Measurements from ENCODE around the gene DCAF10. TPM values are rescaled to one million over a fixed set of nuclear protein-coding genes. Genes with fewer than 3 reads are reported as not detected.

Gene DCAF10
- total and polyA plus RNA-seq, 10 of the 15 experiments (the other 5 are each of a cell fraction or from before 2014, with no cell fraction given) = 3.9 to 21.7 (median 9.8) TPM

DNA sequence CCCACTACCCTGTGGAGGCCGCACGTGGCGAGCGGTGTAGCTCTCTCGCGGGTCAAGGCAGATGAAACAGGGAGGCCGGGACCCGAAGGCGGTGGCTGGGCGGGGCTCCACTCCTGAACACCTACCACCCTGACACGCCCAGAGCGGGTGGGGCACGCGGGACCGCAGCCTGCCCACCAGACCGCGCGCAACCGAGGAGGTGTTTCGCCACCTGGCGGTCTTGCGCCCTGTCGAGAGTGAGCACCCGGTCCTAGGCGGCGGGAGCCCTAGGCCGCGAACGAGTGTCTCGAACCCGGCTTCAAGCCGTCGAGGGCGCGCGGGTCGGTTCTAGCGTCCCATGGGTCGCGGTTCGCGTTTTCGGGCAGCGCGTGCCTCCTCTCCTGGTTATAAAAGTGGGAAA is 13.5 kb upstream of the DCAF10 start (continued):
- TF ChIP-seq, protein P1, sequence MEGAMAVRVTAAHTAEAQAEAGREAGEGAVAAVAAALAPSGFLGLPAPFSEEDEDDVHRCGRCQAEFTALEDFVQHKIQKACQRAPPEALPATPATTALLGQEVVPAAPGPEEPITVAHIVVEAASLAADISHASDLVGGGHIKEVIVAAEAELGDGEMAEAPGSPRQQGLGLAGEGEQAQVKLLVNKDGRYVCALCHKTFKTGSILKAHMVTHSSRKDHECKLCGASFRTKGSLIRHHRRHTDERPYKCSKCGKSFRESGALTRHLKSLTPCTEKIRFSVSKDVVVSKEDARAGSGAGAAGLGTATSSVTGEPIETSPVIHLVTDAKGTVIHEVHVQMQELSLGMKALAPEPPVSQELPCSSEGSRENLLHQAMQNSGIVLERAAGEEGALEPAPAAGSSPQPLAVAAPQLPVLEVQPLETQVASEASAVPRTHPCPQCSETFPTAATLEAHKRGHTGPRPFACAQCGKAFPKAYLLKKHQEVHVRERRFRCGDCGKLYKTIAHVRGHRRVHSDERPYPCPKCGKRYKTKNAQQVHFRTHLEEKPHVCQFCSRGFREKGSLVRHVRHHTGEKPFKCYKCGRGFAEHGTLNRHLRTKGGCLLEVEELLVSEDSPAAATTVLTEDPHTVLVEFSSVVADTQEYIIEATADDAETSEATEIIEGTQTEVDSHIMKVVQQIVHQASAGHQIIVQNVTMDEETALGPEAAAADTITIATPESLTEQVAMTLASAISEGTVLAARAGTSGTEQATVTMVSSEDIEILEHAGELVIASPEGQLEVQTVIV (IDR thresholded peaks at IDR 0.05; ENCODE audit: borderline replicate concordance, partially characterized antibody) = no peak
- TF ChIP-seq NFYA (IDR thresholded peaks at IDR 0.05; ENCODE audit: borderline replicate concordance, low read depth, low read length) = no peak
- TF ChIP-seq STAT3 (IDR thresholded peaks at IDR 0.05; ENCODE audit: low read depth, low read length) = no peak
- TF ChIP-seq RBBP5 (conservative IDR thresholded peaks at IDR 0.05) = no peak
- TF ChIP-seq, protein P2, sequence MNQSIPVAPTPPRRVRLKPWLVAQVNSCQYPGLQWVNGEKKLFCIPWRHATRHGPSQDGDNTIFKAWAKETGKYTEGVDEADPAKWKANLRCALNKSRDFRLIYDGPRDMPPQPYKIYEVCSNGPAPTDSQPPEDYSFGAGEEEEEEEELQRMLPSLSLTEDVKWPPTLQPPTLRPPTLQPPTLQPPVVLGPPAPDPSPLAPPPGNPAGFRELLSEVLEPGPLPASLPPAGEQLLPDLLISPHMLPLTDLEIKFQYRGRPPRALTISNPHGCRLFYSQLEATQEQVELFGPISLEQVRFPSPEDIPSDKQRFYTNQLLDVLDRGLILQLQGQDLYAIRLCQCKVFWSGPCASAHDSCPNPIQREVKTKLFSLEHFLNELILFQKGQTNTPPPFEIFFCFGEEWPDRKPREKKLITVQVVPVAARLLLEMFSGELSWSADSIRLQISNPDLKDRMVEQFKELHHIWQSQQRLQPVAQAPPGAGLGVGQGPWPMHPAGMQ (IDR thresholded peaks at IDR 0.05; ENCODE audit: borderline replicate concordance) = no peak
- no peak for TF ChIP-seq ZSCAN29 (IDR thresholded peaks at IDR 0.05)

DNA sequence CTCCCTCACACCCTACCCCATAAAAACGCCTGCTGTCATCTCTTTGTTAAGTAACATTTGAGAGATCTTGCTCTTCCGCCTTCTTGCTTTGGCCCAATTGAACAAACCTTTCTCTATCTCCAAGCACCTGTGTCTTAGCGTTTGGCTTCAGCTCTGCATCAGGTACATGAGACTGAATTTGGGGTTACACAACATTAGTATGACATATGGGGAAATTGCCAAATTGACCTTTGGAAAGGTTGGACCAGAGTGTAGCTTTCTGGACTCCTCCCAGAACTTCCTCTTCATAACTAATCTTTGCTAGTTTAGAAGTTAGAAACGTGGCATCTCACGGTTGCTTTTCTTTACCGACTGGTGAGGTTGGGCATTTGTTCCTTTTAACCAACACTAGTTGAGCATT is 12.3 kb upstream of the DCAF10 start:
- POLR2A ChIA-PET = no interaction called here

More for the DNA sequence above, 12.3 kb upstream of the DCAF10 start:
- H2AFZ ChIP-seq (ENCODE audit: control insufficient read depth, low read depth, low read length) = no peak overlapping the region
- H3K4me1 ChIP-seq (ENCODE audit: control insufficient read depth, insufficient read depth, low read length) = no peaks in the 10 kb centered on the region
- no peak for ATAC-seq
- WGBS (ENCODE audit: insufficient coverage, insufficient replicate concordance, low lambda C conversion rate, missing lambda C conversion rate) = 66% methylated on average over 6 of the region's 6 CpGs
- ChIA-PET SMC1A (ENCODE audit: uncharacterized antibody, unreplicated experiment) (interaction anchor here (1.2 kb wide), 1 partner anchor 9 kb away, joined by 5 read pairs; no protein-coding TSS in a partner anchor), CTCF (no interaction called here), RAD21 (ENCODE audit: unreplicated experiment) (no interaction called here)
- H3K27ac ChIP-seq (ENCODE audit: control insufficient read depth, insufficient read depth) = no peak overlapping the region
- peaks cover 27% of the 10 kb centered on the region for H3K79me2 ChIP-seq (ENCODE audit: control insufficient read depth, insufficient read depth, low read length)
- BruUV-seq (replicated peaks) = no TSS peak
- TF ChIP-seq BRCA1 (IDR thresholded peaks at IDR 0.05; ENCODE audit: low read depth, low read length) (no peak), POLR2AphosphoS2 (IDR thresholded peaks at IDR 0.05; ENCODE audit: low read depth, low read length) (no peak), SPI1 (IDR thresholded peaks at IDR 0.05; ENCODE audit: borderline replicate concordance, insufficient read depth, low read depth, low read length) (no peak), SMAD1 (IDR thresholded peaks at IDR 0.05; ENCODE audit: low read depth, partially characterized antibody) (no peak), ZNF384 (IDR thresholded peaks at IDR 0.05; ENCODE audit: borderline replicate concordance, low read depth, low read length) (no peak), POLR2A (IDR thresholded peaks at IDR 0.05; ENCODE audit: low read depth, low read length) (no peak), YY1 (IDR thresholded peaks at IDR 0.05; ENCODE audit: low read depth, low read length) (no peak), NFYA (IDR thresholded peaks at IDR 0.05; ENCODE audit: borderline replicate concordance, low read depth, low read length) (no peak), NR2C2 (IDR thresholded peaks at IDR 0.05; ENCODE audit: borderline replicate concordance, control insufficient read depth, insufficient read length, low read depth) (no peak)
- TF ChIP-seq, protein P3, sequence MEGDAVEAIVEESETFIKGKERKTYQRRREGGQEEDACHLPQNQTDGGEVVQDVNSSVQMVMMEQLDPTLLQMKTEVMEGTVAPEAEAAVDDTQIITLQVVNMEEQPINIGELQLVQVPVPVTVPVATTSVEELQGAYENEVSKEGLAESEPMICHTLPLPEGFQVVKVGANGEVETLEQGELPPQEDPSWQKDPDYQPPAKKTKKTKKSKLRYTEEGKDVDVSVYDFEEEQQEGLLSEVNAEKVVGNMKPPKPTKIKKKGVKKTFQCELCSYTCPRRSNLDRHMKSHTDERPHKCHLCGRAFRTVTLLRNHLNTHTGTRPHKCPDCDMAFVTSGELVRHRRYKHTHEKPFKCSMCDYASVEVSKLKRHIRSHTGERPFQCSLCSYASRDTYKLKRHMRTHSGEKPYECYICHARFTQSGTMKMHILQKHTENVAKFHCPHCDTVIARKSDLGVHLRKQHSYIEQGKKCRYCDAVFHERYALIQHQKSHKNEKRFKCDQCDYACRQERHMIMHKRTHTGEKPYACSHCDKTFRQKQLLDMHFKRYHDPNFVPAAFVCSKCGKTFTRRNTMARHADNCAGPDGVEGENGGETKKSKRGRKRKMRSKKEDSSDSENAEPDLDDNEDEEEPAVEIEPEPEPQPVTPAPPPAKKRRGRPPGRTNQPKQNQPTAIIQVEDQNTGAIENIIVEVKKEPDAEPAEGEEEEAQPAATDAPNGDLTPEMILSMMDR (IDR thresholded peaks at IDR 0.05 in 2 of 3, conservative IDR thresholded peaks at IDR 0.05 in 1 of 3; ENCODE audit: control insufficient read depth in 2 of 3, extremely low read depth in 1 of 3, insufficient read depth in 1 of 3, low read depth in 3 of 3, low read length in 3 of 3) = no peak
- DNase-seq (ENCODE audit: low read depth, low spot score) = no peak
- in situ Hi-C loops (cut with MboI) (no loop called here), intact Hi-C loops (cut with micrococcal nuclease; ENCODE audit: unreplicated experiment) (loop anchor here (10.0 kb wide), 1 partner anchor 304 kb away; the partner anchor contains the start of gene POLR1E)
- no peak overlapping the region for H3K9ac ChIP-seq (ENCODE audit: control insufficient read depth, insufficient read depth, low read length)
- no peaks in the 10 kb centered on the region for H3K9me3 ChIP-seq (replicated peaks; ENCODE audit: control insufficient read depth, insufficient read depth, low read length)
- no peak for FAIRE-seq
- no peaks in the 10 kb centered on the region for H4K20me1 ChIP-seq (ENCODE audit: control insufficient read depth, insufficient read depth)
- H3K4me2 ChIP-seq (ENCODE audit: control insufficient read depth, insufficient read depth) = no peak overlapping the region
- no peaks in the 10 kb centered on the region for H3K27me3 ChIP-seq (replicated peaks in 1 of 2; ENCODE audit: control insufficient read depth in 2 of 2, insufficient read depth in 2 of 2, low read length in 1 of 2)
- H3K4me3 ChIP-seq = no peak overlapping the region
- 0 out of 4 replicates have a peak, but pooled peaks cover 0 to under 1% of the 10 kb centered on the region in 2 experiments for H3K36me3 ChIP-seq (ENCODE audit: control insufficient read depth in 2 of 2, insufficient read depth in 2 of 2, low read length in 1 of 2)

All from GM12878 (cell line).